ENCODE data around the gene CSH1.
A peak's percentile ranks its signal among the peaks of the same experiment; 100 is the strongest.

The CSH1 gene

DNA sequence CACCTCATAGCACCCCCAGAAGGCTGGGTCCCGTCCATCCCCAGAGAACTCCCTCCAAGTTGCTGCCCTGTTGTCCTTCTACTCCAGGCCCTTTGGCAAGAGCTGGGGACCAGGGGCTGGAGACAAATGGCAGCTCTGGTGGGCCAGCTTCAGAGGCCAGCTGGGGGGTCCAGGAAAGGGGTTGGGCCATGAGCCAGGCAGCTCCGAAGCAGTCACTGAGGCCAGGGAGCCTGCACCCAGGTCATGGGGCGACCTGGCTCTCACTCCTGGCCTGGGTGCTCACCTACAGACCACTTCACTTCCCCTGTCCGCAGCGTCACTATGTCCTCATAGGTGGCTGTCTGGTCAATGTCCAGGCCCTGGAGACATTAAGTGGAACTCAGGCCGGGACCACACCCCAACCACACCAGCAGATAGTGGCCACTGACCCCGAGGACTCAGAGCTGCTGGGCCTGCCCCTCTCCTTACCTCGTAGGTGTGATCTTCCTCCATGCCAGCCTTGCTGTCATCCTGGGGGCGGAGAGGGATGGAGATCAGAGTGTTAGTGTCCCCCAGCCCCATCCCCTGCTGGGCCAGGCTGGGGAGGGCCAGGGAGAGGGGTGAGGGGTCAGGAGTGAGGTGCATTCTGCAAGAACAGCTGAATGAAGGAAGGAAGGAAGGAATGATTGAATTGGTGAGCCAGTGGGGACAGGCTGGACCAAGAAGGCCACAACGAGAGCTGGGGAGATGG, 32.8 kb upstream of the CSH1 start:
- peak overlapping the region; percentile 98 for H3K4me3 ChIP-seq (ENCODE audit: low read length)

GRCh38 chr17:63928172-63928666, 31.8 kb upstream of the CSH1 start:
- Histone ChIP-seq H3K79me2 (ENCODE audit: control insufficient read depth, low read length) (peaks cover 48% of the 10 kb centered on the region), H3K4me1 (ENCODE audit: control insufficient read depth, low read length) (peaks cover 87% of the 10 kb centered on the region), H3F3A (ENCODE audit: control insufficient read depth, insufficient read depth) (peaks cover 38% of the 10 kb centered on the region), H3K27me3 (ENCODE audit: control insufficient read depth, low read length) (no peaks in the 10 kb centered on the region), H3K36me3 (ENCODE audit: control insufficient read depth, low read length) (peaks cover 64% of the 10 kb centered on the region), H4K20me1 (ENCODE audit: control insufficient read depth, insufficient read depth, low read depth, low read length) (peaks cover 22% of the 10 kb centered on the region), H3K4me3 (ENCODE audit: low read length) (peak overlapping the region; percentile 98), H3K9me2 (replicated peaks; ENCODE audit: control insufficient read depth, low read length) (no peaks in the 10 kb centered on the region), H3K9me3 (ENCODE audit: control insufficient read depth, insufficient read depth, low read length) (no peaks in the 10 kb centered on the region), H3K27ac (ENCODE audit: low read depth, low read length) (peak overlapping the region; percentile 92), H3K4me2 (ENCODE audit: low read length) (peak overlapping the region; percentile 99)
- TF ChIP-seq EZH2phosphoT487 (IDR thresholded peaks at IDR 0.05; ENCODE audit: borderline replicate concordance, low read length) = no peak
- TF ChIP-seq, protein P1, sequence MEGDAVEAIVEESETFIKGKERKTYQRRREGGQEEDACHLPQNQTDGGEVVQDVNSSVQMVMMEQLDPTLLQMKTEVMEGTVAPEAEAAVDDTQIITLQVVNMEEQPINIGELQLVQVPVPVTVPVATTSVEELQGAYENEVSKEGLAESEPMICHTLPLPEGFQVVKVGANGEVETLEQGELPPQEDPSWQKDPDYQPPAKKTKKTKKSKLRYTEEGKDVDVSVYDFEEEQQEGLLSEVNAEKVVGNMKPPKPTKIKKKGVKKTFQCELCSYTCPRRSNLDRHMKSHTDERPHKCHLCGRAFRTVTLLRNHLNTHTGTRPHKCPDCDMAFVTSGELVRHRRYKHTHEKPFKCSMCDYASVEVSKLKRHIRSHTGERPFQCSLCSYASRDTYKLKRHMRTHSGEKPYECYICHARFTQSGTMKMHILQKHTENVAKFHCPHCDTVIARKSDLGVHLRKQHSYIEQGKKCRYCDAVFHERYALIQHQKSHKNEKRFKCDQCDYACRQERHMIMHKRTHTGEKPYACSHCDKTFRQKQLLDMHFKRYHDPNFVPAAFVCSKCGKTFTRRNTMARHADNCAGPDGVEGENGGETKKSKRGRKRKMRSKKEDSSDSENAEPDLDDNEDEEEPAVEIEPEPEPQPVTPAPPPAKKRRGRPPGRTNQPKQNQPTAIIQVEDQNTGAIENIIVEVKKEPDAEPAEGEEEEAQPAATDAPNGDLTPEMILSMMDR (IDR thresholded peaks at IDR 0.05; ENCODE audit: low read depth, low read length, poor library complexity, severe bottlenecking) = peak; percentile 18

More for the DNA sequence above, 32.8 kb upstream of the CSH1 start:
- H3K27me3 ChIP-seq (ENCODE audit: control insufficient read depth, low read length) = no peaks in the 10 kb centered on the region
- peak overlapping the region; percentile 92 for H3K27ac ChIP-seq (ENCODE audit: low read depth, low read length)
- H3F3A ChIP-seq (ENCODE audit: control insufficient read depth, insufficient read depth) = peaks cover 37% of the 10 kb centered on the region
- H3K36me3 ChIP-seq (ENCODE audit: control insufficient read depth, low read length) = peaks cover 64% of the 10 kb centered on the region
- peaks cover 22% of the 10 kb centered on the region for H4K20me1 ChIP-seq (ENCODE audit: control insufficient read depth, insufficient read depth, low read depth, low read length)
- peaks cover 87% of the 10 kb centered on the region for H3K4me1 ChIP-seq (ENCODE audit: control insufficient read depth, low read length)
- peak overlapping the region; percentile 99 for H3K4me2 ChIP-seq (ENCODE audit: low read length)
- TF ChIP-seq, protein P1 (IDR thresholded peaks at IDR 0.05; ENCODE audit: low read depth, low read length, poor library complexity, severe bottlenecking) = no peak
- TF ChIP-seq EZH2phosphoT487 (IDR thresholded peaks at IDR 0.05; ENCODE audit: borderline replicate concordance, low read length) = no peak
- peaks cover 48% of the 10 kb centered on the region for H3K79me2 ChIP-seq (ENCODE audit: control insufficient read depth, low read length)
- no peaks in the 10 kb centered on the region for H3K9me3 ChIP-seq (ENCODE audit: control insufficient read depth, insufficient read depth, low read length)
- no peaks in the 10 kb centered on the region for H3K9me2 ChIP-seq (replicated peaks; ENCODE audit: control insufficient read depth, low read length)

GRCh38 chr17:63927464-63928171, 31.2 kb upstream of the CSH1 start:
- peaks cover 45% of the 10 kb centered on the region for H3K79me2 ChIP-seq (ENCODE audit: control insufficient read depth, low read length)
- H3K4me3 ChIP-seq (ENCODE audit: low read length) = peak overlapping the region; percentile 98
- H4K20me1 ChIP-seq (ENCODE audit: control insufficient read depth, insufficient read depth, low read depth, low read length) = peaks cover 22% of the 10 kb centered on the region
- H3K4me2 ChIP-seq (ENCODE audit: low read length) = peak overlapping the region; percentile 99
- peaks cover 41% of the 10 kb centered on the region for H3F3A ChIP-seq (ENCODE audit: control insufficient read depth, insufficient read depth)
- peaks cover 64% of the 10 kb centered on the region for H3K36me3 ChIP-seq (ENCODE audit: control insufficient read depth, low read length)
- TF ChIP-seq, protein P1 (IDR thresholded peaks at IDR 0.05; ENCODE audit: low read depth, low read length, poor library complexity, severe bottlenecking) = no peak
- no peak for TF ChIP-seq EZH2phosphoT487 (IDR thresholded peaks at IDR 0.05; ENCODE audit: borderline replicate concordance, low read length)
- H3K27me3 ChIP-seq (ENCODE audit: control insufficient read depth, low read length) = no peaks in the 10 kb centered on the region
- no peaks in the 10 kb centered on the region for H3K9me3 ChIP-seq (ENCODE audit: control insufficient read depth, insufficient read depth, low read length)
- peak overlapping the region; percentile 92 for H3K27ac ChIP-seq (ENCODE audit: low read depth, low read length)
- peaks cover 87% of the 10 kb centered on the region for H3K4me1 ChIP-seq (ENCODE audit: control insufficient read depth, low read length)
- H3K9me2 ChIP-seq (replicated peaks; ENCODE audit: control insufficient read depth, low read length) = no peaks in the 10 kb centered on the region

Measured in DOHH2 (cell line).